Measurements from ENCODE around the gene MID2. TPM values are rescaled to one million over a fixed set of nuclear protein-coding genes. Genes with fewer than 3 reads are reported as not detected.

MID2 gene
- total and polyA plus RNA-seq, 2 experiments from 2014 or later, result 0.84 to 2.1 TPM

DNA sequence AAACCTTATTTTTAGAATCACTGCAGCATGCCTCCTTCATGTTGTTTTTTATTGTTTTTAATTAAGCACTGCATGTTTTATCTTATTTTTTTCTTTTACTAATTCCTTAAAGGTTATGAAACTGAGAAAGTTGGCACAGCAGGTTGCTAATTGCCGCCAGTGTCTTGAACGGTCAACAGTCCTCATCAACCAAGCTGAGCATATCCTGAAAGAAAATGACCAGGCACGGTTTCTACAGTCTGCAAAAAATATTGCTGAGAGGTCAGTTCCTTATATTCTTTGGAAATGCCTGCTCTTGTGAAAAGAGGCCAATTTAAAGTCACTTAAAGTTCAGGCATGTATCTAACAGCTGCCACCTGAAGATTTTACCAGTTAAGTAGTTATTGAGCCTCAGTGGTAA, 79.7 kb downstream of the MID2 start:
- Mint-ChIP-seq H3K27me3 (ENCODE audit: insufficient read depth, low read depth, poor library complexity) (no peaks in the 10 kb centered on the region), H3K4me1 (peaks cover 9% of the 10 kb centered on the region), H3K9me3 (no peaks in the 10 kb centered on the region; the same call in 2 of the 3 replicates), H3K36me3 (ENCODE audit: low read depth) (no peaks in the 10 kb centered on the region), H3K4me3 (no peak overlapping the region), H3K27ac (no peak overlapping the region)
- no peak overlapping the region for H3K4me3 ChIP-seq
- no peaks in the 10 kb centered on the region for H3K9me2 ChIP-seq (ENCODE audit: insufficient read depth)
- H3K4me2 ChIP-seq, result no peak overlapping the region
- no peaks in the 10 kb centered on the region for H4K20me1 ChIP-seq (replicated peaks; ENCODE audit: insufficient read depth)
- H3F3A ChIP-seq (replicated peaks; ENCODE audit: low read depth), result no peaks in the 10 kb centered on the region
- no peak for DNase-seq (ENCODE audit: low spot score)
- no peak overlapping the region for H2AFZ ChIP-seq
- TF ChIP-seq, protein P1, sequence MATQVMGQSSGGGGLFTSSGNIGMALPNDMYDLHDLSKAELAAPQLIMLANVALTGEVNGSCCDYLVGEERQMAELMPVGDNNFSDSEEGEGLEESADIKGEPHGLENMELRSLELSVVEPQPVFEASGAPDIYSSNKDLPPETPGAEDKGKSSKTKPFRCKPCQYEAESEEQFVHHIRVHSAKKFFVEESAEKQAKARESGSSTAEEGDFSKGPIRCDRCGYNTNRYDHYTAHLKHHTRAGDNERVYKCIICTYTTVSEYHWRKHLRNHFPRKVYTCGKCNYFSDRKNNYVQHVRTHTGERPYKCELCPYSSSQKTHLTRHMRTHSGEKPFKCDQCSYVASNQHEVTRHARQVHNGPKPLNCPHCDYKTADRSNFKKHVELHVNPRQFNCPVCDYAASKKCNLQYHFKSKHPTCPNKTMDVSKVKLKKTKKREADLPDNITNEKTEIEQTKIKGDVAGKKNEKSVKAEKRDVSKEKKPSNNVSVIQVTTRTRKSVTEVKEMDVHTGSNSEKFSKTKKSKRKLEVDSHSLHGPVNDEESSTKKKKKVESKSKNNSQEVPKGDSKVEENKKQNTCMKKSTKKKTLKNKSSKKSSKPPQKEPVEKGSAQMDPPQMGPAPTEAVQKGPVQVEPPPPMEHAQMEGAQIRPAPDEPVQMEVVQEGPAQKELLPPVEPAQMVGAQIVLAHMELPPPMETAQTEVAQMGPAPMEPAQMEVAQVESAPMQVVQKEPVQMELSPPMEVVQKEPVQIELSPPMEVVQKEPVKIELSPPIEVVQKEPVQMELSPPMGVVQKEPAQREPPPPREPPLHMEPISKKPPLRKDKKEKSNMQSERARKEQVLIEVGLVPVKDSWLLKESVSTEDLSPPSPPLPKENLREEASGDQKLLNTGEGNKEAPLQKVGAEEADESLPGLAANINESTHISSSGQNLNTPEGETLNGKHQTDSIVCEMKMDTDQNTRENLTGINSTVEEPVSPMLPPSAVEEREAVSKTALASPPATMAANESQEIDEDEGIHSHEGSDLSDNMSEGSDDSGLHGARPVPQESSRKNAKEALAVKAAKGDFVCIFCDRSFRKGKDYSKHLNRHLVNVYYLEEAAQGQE (IDR thresholded peaks at IDR 0.05; ENCODE audit: unreplicated experiment), result no peak
- TF ChIP-seq EZH2phosphoT487 (IDR thresholded peaks at IDR 0.05; ENCODE audit: unreplicated experiment) (no peak), ZNF331 (CRISPR knock-in tag; IDR thresholded peaks at IDR 0.05; ENCODE audit: low read depth) (no peak), CREB1 (CRISPR knock-in tag; IDR thresholded peaks at IDR 0.05; ENCODE audit: low read depth) (no peak), ZNF114 (CRISPR knock-in tag; IDR thresholded peaks at IDR 0.05) (no peak), JUNB (IDR thresholded peaks at IDR 0.05; ENCODE audit: unreplicated experiment) (no peak), NANOG (IDR thresholded peaks at IDR 0.05; ENCODE audit: borderline replicate concordance) (no peak), STAT1 (IDR thresholded peaks at IDR 0.05; ENCODE audit: unreplicated experiment) (no peak), POLR2AphosphoS5 (IDR thresholded peaks at IDR 0.05; ENCODE audit: low read depth) (no peak)
- TF ChIP-seq, protein P2, sequence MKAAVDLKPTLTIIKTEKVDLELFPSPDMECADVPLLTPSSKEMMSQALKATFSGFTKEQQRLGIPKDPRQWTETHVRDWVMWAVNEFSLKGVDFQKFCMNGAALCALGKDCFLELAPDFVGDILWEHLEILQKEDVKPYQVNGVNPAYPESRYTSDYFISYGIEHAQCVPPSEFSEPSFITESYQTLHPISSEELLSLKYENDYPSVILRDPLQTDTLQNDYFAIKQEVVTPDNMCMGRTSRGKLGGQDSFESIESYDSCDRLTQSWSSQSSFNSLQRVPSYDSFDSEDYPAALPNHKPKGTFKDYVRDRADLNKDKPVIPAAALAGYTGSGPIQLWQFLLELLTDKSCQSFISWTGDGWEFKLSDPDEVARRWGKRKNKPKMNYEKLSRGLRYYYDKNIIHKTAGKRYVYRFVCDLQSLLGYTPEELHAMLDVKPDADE (IDR thresholded peaks at IDR 0.05), result no peak
- TF ChIP-seq, protein P3, sequence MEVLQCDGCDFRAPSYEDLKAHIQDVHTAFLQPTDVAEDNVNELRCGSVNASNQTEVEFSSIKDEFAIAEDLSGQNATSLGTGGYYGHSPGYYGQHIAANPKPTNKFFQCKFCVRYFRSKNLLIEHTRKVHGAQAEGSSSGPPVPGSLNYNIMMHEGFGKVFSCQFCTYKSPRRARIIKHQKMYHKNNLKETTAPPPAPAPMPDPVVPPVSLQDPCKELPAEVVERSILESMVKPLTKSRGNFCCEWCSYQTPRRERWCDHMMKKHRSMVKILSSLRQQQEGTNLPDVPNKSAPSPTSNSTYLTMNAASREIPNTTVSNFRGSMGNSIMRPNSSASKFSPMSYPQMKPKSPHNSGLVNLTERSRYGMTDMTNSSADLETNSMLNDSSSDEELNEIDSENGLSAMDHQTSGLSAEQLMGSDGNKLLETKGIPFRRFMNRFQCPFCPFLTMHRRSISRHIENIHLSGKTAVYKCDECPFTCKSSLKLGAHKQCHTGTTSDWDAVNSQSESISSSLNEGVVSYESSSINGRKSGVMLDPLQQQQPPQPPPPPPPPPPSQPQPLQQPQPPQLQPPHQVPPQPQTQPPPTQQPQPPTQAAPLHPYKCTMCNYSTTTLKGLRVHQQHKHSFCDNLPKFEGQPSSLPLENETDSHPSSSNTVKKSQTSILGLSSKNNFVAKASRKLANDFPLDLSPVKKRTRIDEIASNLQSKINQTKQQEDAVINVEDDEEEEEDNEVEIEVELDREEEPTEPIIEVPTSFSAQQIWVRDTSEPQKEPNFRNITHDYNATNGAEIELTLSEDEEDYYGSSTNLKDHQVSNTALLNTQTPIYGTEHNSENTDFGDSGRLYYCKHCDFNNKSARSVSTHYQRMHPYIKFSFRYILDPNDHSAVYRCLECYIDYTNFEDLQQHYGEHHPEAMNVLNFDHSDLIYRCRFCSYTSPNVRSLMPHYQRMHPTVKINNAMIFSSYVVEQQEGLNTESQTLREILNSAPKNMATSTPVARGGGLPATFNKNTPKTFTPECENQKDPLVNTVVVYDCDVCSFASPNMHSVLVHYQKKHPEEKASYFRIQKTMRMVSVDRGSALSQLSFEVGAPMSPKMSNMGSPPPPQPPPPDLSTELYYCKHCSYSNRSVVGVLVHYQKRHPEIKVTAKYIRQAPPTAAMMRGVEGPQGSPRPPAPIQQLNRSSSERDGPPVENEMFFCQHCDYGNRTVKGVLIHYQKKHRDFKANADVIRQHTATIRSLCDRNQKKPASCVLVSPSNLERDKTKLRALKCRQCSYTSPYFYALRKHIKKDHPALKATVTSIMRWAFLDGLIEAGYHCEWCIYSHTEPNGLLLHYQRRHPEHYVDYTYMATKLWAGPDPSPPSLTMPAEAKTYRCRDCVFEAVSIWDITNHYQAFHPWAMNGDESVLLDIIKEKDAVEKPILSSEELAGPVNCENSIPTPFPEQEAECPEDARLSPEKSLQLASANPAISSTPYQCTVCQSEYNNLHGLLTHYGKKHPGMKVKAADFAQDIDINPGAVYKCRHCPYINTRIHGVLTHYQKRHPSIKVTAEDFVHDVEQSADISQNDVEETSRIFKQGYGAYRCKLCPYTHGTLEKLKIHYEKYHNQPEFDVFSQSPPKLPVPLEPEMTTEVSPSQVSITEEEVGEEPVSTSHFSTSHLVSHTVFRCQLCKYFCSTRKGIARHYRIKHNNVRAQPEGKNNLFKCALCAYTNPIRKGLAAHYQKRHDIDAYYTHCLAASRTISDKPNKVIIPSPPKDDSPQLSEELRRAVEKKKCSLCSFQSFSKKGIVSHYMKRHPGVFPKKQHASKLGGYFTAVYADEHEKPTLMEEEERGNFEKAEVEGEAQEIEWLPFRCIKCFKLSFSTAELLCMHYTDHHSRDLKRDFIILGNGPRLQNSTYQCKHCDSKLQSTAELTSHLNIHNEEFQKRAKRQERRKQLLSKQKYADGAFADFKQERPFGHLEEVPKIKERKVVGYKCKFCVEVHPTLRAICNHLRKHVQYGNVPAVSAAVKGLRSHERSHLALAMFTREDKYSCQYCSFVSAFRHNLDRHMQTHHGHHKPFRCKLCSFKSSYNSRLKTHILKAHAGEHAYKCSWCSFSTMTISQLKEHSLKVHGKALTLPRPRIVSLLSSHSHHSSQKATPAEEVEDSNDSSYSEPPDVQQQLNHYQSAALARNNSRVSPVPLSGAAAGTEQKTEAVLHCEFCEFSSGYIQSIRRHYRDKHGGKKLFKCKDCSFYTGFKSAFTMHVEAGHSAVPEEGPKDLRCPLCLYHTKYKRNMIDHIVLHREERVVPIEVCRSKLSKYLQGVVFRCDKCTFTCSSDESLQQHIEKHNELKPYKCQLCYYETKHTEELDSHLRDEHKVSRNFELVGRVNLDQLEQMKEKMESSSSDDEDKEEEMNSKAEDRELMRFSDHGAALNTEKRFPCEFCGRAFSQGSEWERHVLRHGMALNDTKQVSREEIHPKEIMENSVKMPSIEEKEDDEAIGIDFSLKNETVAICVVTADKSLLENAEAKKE (CRISPR knock-in tag; IDR thresholded peaks at IDR 0.05), result no peak
- no peaks in the 10 kb centered on the region for H3K27me3 ChIP-seq (ENCODE audit: insufficient read depth)
- H3K36me3 ChIP-seq (ENCODE audit: insufficient read depth), result no peaks in the 10 kb centered on the region
- no peak for ATAC-seq
- H3K4me1 ChIP-seq (ENCODE audit: insufficient read depth), result peaks cover 8% of the 10 kb centered on the region
- H3K27ac ChIP-seq (ENCODE audit: low read depth), result no peak overlapping the region
- no peaks in the 10 kb centered on the region for H3K79me2 ChIP-seq (replicated peaks; ENCODE audit: insufficient read depth)
